Tibial artery (tissue), 4 donors: ENCODE data around the gene SNX1.

Experiments
- DNase-seq, 2 donors: peaks; one replicate each; pipeline ENCODE4 v3.0.0-alpha.2; 2019
- H3K27ac ChIP-seq, 2 donors: fragments of 200-600 bp; sonication (generic) in 1 of 2; 1 replicate in 1 of 2; 2 replicates in 1 of 2; pipeline ENCODE4 v1.5.1; 2018 to 2019; ENCODE audit warnings: mild to moderate bottlenecking in 1 of 2
- H3K27me3 ChIP-seq, 2 donors: fragments of 200-600 bp; sonication (generic) in 1 of 2; one replicate each; pipeline versions ENCODE4 v1.5.1 to v1.6.0; 2016 to 2019
- H3K36me3 ChIP-seq, 3 donors: fragments of 200-600 bp; sonication (generic) in 2 of 3; one replicate each; pipeline ENCODE4 v1.5.1; 2016 to 2019; ENCODE audit warnings: mild to moderate bottlenecking in 2 of 3
- H3K4me1 ChIP-seq, 4 donors: fragments of 200-600 bp; sonication (generic) in 2 of 4; 1 replicate in 3 of 4; 2 replicates in 1 of 4; pipeline ENCODE4 v1.5.1; 2016 to 2019
- H3K4me3 ChIP-seq, 2 donors: fragments of 200-600 bp; sonication (generic) in 1 of 2; 1 replicate in 1 of 2; 2 replicates in 1 of 2; pipeline ENCODE4 v1.5.1; 2018 to 2019; ENCODE audit warnings: mild to moderate bottlenecking in 2 of 2
- H3K9me3 ChIP-seq, 3 donors: fragments of 200-600 bp; sonication (generic) in 1 of 3; one replicate each; pipeline ENCODE4 v1.5.1; 2016 to 2019
- intact Hi-C: fragments of 100-400 bp; cut with DNase I; formaldehyde crosslinking; loops from one replicate; pipeline ENCODE4 v1.15.0; 2023; ENCODE audit warnings: low total_unique reads
- TF ChIP-seq, protein P1 (sequence below), 2 experiments: fragments of 200-600 bp in 1 of 2; fragments of 450-650 bp in 1 of 2; IDR thresholded peaks; one replicate each; pipeline ENCODE4 v1.5.1; 2017 to 2019; ENCODE audit warnings: antibody characterized with exemption in 2 of 2, mild to moderate bottlenecking in 1 of 2, moderate library complexity in 1 of 2

SNX1 gene

DNA sequence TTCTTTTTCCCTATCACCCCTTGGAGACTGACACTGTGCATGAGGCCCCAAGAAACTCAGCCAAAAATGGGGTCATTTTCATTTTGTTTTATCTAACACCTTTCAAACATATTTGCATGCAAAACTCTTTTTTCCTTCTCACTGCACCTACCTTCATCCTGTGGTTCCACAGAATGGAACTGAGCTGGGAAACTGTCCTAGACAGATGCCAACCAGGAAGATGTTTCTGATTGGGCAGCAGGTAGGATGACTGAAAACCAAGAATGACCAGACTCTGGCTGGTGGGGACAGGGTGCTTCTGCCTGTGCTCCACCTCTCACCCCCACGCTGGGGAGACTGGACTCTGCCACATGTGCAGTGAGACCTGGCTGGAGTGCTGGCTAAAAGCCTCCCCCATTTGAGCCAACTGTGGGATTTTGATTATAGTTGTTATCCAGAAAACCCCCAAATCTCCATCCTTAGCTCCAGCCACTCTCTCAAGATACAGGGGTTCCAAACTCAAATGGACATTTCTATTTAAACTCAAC, 61.9 kb downstream of the SNX1 start:
- Histone ChIP-seq H3K27me3 (peaks cover 0 to 7% of the 10 kb centered on the region in 2 donors), H3K27ac (no peak overlapping the region), H3K4me3 (no peak overlapping the region), H3K36me3 (peaks cover 59 to 79% (median 70%) of the 10 kb centered on the region in 3 donors), H3K9me3 (no peaks in the 10 kb centered on the region), H3K4me1 (peaks cover 0 to 54% (median 37%) of the 10 kb centered on the region in 4 donors)
- intact Hi-C loops: no loop called here
- peak in 1 of 2 donors; percentile 24 for DNase-seq
- TF ChIP-seq, protein P1, sequence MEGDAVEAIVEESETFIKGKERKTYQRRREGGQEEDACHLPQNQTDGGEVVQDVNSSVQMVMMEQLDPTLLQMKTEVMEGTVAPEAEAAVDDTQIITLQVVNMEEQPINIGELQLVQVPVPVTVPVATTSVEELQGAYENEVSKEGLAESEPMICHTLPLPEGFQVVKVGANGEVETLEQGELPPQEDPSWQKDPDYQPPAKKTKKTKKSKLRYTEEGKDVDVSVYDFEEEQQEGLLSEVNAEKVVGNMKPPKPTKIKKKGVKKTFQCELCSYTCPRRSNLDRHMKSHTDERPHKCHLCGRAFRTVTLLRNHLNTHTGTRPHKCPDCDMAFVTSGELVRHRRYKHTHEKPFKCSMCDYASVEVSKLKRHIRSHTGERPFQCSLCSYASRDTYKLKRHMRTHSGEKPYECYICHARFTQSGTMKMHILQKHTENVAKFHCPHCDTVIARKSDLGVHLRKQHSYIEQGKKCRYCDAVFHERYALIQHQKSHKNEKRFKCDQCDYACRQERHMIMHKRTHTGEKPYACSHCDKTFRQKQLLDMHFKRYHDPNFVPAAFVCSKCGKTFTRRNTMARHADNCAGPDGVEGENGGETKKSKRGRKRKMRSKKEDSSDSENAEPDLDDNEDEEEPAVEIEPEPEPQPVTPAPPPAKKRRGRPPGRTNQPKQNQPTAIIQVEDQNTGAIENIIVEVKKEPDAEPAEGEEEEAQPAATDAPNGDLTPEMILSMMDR (IDR thresholded peaks at IDR 0.05): no peak

DNA sequence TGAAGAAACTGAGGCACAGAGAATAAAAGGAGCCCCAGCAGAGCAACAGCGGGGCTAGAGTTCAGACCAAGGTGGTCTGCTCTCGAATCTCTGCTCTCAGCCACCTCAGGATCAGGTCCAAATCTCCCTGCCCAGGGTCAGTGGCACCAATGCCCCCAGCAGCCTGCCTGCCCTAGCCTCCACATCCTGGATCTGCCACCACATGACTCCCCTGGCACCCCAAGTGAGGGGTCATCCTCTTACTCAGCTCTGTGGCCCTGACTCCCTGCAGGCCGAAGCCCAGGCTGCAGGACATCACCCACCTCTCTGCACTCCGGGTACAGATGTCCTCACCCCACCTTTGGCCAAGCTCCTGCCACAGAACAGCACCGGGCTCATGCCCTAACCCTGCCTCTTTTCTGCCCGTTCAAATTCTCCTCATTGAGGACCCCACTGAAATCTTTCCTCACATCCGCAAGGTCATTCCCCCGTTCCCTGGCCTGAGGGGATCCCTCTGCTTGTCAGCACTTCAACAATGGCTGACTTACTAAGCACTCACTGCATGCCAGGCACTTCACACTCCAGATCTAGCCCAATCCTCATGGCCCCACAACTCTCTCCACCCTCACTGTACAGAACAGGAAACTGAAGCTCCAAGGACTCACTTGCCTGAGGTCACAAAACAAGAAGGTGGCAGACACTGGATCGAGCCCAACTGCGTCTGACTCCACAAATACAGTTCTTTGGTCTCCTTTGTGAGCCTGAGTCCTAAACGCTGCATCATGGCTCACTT, 62.8 kb downstream of the SNX1 start:
- no peak for DNase-seq
- Histone ChIP-seq H3K9me3 (no peaks in the 10 kb centered on the region), H3K27ac (no peak overlapping the region), H3K27me3 (no peaks in the 10 kb centered on the region), H3K4me3 (no peak overlapping the region), H3K36me3 (peaks cover 59 to 79% (median 70%) of the 10 kb centered on the region in 3 donors), H3K4me1 (peaks cover 0 to 47% (median 30%) of the 10 kb centered on the region in 4 donors)
- TF ChIP-seq, protein P1 (IDR thresholded peaks at IDR 0.05): no peak
- intact Hi-C loops: no loop called here

DNA sequence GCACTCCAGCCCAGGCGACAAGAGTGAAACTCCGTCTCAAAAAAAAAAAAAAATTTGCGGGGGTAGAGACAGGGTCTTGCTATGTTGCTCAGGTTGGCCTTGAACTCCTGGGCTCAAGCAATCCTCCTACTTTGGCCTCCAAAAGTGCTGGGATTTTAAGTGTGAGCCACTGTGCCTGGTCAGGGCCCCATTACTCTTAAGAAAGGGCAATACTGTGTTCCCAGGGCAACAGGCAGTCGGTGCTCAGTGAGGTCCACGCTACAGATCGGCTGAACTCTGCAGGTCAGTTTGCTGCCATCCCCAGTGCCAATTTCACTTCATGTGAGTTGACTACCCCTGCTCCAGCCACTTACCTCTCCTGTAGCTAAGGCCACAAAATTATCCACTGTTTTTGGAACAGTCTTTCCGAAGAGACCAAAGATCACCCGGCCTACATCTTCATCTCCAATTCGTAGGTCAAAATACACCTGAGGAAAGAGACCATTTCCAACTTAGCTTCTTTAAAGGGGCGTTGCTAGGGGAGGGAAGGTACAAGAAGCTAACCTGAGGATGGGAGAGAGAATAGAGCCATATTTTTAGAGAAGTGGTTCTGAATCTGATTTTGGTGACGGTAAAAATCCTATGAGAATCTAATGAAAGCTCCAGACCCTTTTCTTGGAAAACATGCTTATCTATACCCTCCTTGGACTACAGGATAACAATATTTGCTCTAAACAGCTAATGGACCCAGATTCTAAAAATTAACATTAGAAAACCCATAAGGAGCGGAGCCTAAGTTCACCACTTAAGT, 66.1 kb downstream of the SNX1 start:
- TF ChIP-seq, protein P1 (IDR thresholded peaks at IDR 0.05): no peak
- Histone ChIP-seq H3K4me3 (peak overlapping the region; percentile 74 to 84), H3K36me3 (peaks cover 40 to 48% (median 45%) of the 10 kb centered on the region in 3 donors), H3K27ac (peak overlapping the region; percentile 84 to 85), H3K4me1 (peaks cover 0 to 46% (median 37%) of the 10 kb centered on the region in 4 donors), H3K27me3 (no peaks in the 10 kb centered on the region), H3K9me3 (no peaks in the 10 kb centered on the region)
- no peak for DNase-seq
- intact Hi-C loops: loop anchor here (5.0 to 10.0 kb wide), 4 partner anchors 70 to 1450 kb away; partner anchors contain the start of genes CIAO2A, INTS14 and PCLAF

DNA sequence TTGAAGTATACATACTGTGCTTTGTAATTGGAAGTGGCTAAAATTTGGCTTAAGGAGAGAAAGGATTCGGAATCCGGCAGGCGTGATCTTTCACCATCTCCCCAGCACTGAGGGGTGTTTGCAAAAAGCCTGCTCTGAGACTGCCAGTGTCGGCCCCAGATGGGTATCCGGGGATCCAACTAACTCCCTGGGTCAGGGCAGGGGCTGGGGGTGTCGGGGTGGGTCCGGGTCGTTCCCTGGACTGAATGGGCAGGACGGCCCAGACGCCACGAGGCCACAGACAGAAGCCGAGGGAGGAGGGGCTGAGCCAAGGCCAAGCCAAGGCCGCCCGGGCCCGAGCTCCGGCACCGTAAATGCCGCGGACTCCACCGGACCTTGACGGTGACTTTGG, 66.7 kb downstream of the SNX1 start:
- peaks cover 35 to 42% (median 39%) of the 10 kb centered on the region in 3 donors for H3K36me3 ChIP-seq
- intact Hi-C loops: loop anchor here (5.0 to 10.0 kb wide), 4 partner anchors 70 to 1450 kb away; partner anchors contain the start of genes CIAO2A, INTS14 and PCLAF
- TF ChIP-seq, protein P1 (IDR thresholded peaks at IDR 0.05): no peak
- H3K27ac ChIP-seq: peak overlapping the region; percentile 84 to 85
- H3K4me3 ChIP-seq: peak overlapping the region; percentile 74 to 84
- no peaks in the 10 kb centered on the region for H3K9me3 ChIP-seq
- DNase-seq: no peak
- H3K27me3 ChIP-seq: no peaks in the 10 kb centered on the region
- H3K4me1 ChIP-seq: peaks cover 0 to 46% (median 37%) of the 10 kb centered on the region in 4 donors

DNA sequence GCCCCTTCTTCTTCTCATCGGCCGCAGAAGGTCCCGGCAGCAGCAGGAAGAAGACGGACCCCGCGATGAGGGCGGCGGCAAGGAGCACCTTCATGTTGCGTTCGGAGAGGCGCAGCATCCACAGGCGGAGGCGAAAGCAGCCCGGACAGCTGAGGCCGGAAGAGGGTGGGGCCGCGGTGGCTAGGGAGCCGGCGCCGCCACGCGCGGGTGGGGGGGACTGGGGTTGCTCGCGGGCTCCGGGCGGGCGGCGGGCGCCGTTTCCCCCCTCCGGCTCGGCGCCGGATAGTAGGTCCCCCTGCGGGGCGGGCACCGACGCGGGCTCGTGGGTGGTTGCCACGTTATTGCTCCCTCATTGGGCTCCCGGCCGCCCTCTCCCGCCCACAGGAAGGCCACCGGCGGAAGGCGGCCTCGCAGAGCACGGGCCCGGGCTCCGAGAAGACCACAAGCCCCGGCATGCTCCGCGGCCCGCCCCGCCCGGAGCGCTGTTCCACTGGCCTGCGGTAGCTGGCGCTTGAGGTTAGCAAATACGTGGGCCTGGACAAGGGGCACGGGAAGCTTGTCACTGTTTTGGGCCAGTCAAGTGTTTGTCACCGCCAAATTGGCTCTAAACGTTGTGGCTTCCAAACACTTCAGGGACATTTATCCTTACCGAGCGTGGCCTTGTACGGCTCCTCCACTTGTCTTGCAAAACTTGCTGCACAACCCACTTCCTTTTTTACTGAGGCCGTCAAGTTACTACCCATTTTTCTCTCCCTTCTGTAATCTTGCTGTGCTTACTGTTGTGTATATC, 67.3 kb downstream of the SNX1 start, which contains the start of gene PPIB:
Gene PPIB (minus strand): TSS at position 154 of the 790 bp plus-strand sequence. CDS start 36 bp downstream, at position 118.
- Histone ChIP-seq H3K4me3 (peak within 1 kb of the TSS; percentile 74 to 84), H3K9me3 (no peaks in the 10 kb centered on the region), H3K4me1 (peaks cover 0 to 43% (median 37%) of the 10 kb centered on the region in 4 donors), H3K27ac (peak within 1 kb of the TSS; percentile 84 to 85), H3K36me3 (peaks cover 29 to 36% (median 33%) of the 10 kb centered on the region in 3 donors), H3K27me3 (no peaks in the 10 kb centered on the region)
- intact Hi-C loops: loop anchor here (5.0 to 10.0 kb wide), 4 partner anchors 71 to 1449 kb away; partner anchors contain the start of genes CIAO2A, INTS14 and PCLAF
- peak; percentile 97 to 99 for DNase-seq
- TF ChIP-seq, protein P1 (IDR thresholded peaks at IDR 0.05): peak; percentile 5 to 26
